Thymus (tissue), 11 donors: ENCODE measurements around the gene SIX3. TPM values are rescaled to one million over a fixed set of nuclear protein-coding genes. Genes with fewer than 3 reads are reported as not detected.

ENCODE experiments used
- DNase-seq, 9 donors: peaks; one replicate each; pipeline ENCODE4 v3.0.0-alpha.2; 2013; ENCODE audit warnings: low spot score in 9 of 9, low read depth in 6 of 9, missing footprints in 1 of 9
- H3K27ac ChIP-seq, 2 donors: one replicate each; pipeline ENCODE4 v1.5.1; 2013; ENCODE audit warnings: control low read depth in 1 of 2, low read depth in 1 of 2, low read length in 1 of 2, mild to moderate bottlenecking in 1 of 2, moderate library complexity in 1 of 2
- H3K27me3 ChIP-seq, 2 donors: one replicate each; pipeline ENCODE4 v1.5.1; 2013; ENCODE audit warnings: low read length in 1 of 2; ENCODE audit not compliant: control insufficient read depth in 2 of 2, insufficient read depth in 1 of 2
- H3K36me3 ChIP-seq, 2 donors: one replicate each; pipeline ENCODE4 v1.5.1; 2013; ENCODE audit warnings: low read length in 1 of 2, mild to moderate bottlenecking in 1 of 2, moderate library complexity in 1 of 2; ENCODE audit not compliant: control insufficient read depth in 2 of 2, insufficient read depth in 2 of 2
- H3K4me1 ChIP-seq, 2 donors: one replicate each; pipeline ENCODE4 v1.5.1; 2013; ENCODE audit warnings: low read length in 2 of 2; ENCODE audit not compliant: control insufficient read depth in 2 of 2, insufficient read depth in 2 of 2
- H3K4me3 ChIP-seq, 2 donors: one replicate each; pipeline ENCODE4 v1.5.1; 2013; ENCODE audit warnings: low read length in 2 of 2, control low read depth in 1 of 2, mild to moderate bottlenecking in 1 of 2
- H3K9me3 ChIP-seq, 2 donors: one replicate each; pipeline ENCODE4 v1.5.1; 2013; ENCODE audit warnings: low read length in 1 of 2, mild to moderate bottlenecking in 1 of 2; ENCODE audit not compliant: control insufficient read depth in 2 of 2, insufficient read depth in 1 of 2
- WGBS: extraction: QIAGEN DNeasy Blood & Tissue Kit; methylation state at CpG from one replicate; pipeline ENCODE4 v1.1.7; 2013; 5-methylcytosine and 5-hydroxymethylcytosine counted together
- polyA plus RNA-seq: library from polyadenylated mRNA; stranded (reverse); fragments of 200-250 nt; gene quantifications from one replicate; pipeline ENCODE4 v1.2.3, GENCODE V29; 2013
- total RNA-seq: library from RNA; stranded (reverse); fragments of 120-200 nt; gene quantifications from one replicate; pipeline ENCODE4 v1.2.4, GENCODE V29; 2013
- donor health status: healthy.

Gene SIX3
- total and polyA plus RNA-seq, 2 donors: 0.11 TPM; not detected in 1

- no peak for DNase-seq
- Histone ChIP-seq H3K9me3 (peaks cover 1 to 3% of the 10 kb centered on the region in 2 donors), H3K27me3 (peaks cover 99% of the 10 kb centered on the region in 2 donors), H3K36me3 (no peaks in the 10 kb centered on the region), H3K4me1 (peaks cover 0 to 4% of the 10 kb centered on the region in 2 donors), H3K4me3 (no peak overlapping the region), H3K27ac (no peak overlapping the region)
- 5% methylated on average over 60 of the region's 60 CpGs for WGBS
These were observed 7.2 kb upstream of the SIX3 start for GRCh38 chr2:44934038-44934982.

- WGBS: 2% methylated on average over 48 of the region's 48 CpGs
- no peak for DNase-seq
- Histone ChIP-seq H3K9me3 (peaks cover under 1 to 3% of the 10 kb centered on the region in 2 donors), H3K36me3 (no peaks in the 10 kb centered on the region), H3K27me3 (peaks cover 99 to 100% of the 10 kb centered on the region in 2 donors), H3K4me3 (no peak overlapping the region), H3K4me1 (peaks cover 0 to 2% of the 10 kb centered on the region in 2 donors), H3K27ac (no peak overlapping the region)
These were observed 6.3 kb upstream of the SIX3 start for GRCh38 chr2:44934983-44935728.

GRCh38 chr2:44935729-44936098 lies 5.8 kb upstream of the SIX3 start:
- Histone ChIP-seq H3K36me3 (no peaks in the 10 kb centered on the region), H3K27ac (no peak overlapping the region), H3K4me3 (no peak overlapping the region), H3K27me3 (peaks cover 98 to 100% of the 10 kb centered on the region in 2 donors), H3K4me1 (no peaks in the 10 kb centered on the region), H3K9me3 (peaks cover 0 to 3% of the 10 kb centered on the region in 2 donors)
- 4% methylated on average over 27 of the region's 27 CpGs for WGBS
- no peak for DNase-seq

- Histone ChIP-seq H3K36me3 (no peaks in the 10 kb centered on the region), H3K27me3 (peaks cover 98 to 100% of the 10 kb centered on the region in 2 donors), H3K4me1 (no peaks in the 10 kb centered on the region), H3K27ac (no peak overlapping the region), H3K9me3 (peaks cover 0 to 3% of the 10 kb centered on the region in 2 donors), H3K4me3 (no peak overlapping the region)
- WGBS: 11% methylated on average over 6 of the region's 6 CpGs
- no peak for DNase-seq
These were observed 5.2 kb upstream of the SIX3 start for GRCh38 chr2:44936275-44936674.

- WGBS: 17% methylated on average over 22 of the region's 22 CpGs
- H3K9me3 ChIP-seq: peaks cover under 1 to 3% of the 10 kb centered on the region in 2 donors
- H3K27ac ChIP-seq: no peak overlapping the region
- DNase-seq: no peak
- peaks cover 0 to 3% of the 10 kb centered on the region in 2 donors for H3K4me1 ChIP-seq
- no peak overlapping the region for H3K4me3 ChIP-seq
- no peaks in the 10 kb centered on the region for H3K36me3 ChIP-seq
- H3K27me3 ChIP-seq: peaks cover 96 to 100% of the 10 kb centered on the region in 2 donors
These were observed 4.5 kb upstream of the SIX3 start for GRCh38 chr2:44936715-44937687.

- H3K36me3 ChIP-seq: no peaks in the 10 kb centered on the region
- 5% methylated on average over 35 of the region's 35 CpGs for WGBS
- H3K9me3 ChIP-seq: peaks cover 1 to 3% of the 10 kb centered on the region in 2 donors
- peaks cover 0 to 6% of the 10 kb centered on the region in 2 donors for H3K4me1 ChIP-seq
- H3K4me3 ChIP-seq: no peak overlapping the region
- no peak for DNase-seq
- H3K27ac ChIP-seq: no peak overlapping the region
- peaks cover 96 to 100% of the 10 kb centered on the region in 2 donors for H3K27me3 ChIP-seq
These were observed 3.7 kb upstream of the SIX3 start for GRCh38 chr2:44937688-44938240.

GRCh38 chr2:44938287-44939105 lies 3.0 kb upstream of the SIX3 start:
- no peak for DNase-seq
- H3K4me1 ChIP-seq: peaks cover 0 to 6% of the 10 kb centered on the region in 2 donors

More at GRCh38 chr2:44938287-44939105, 3.0 kb upstream of the SIX3 start:
- Histone ChIP-seq H3K9me3 (peaks cover 1 to 3% of the 10 kb centered on the region in 2 donors), H3K27ac (no peak overlapping the region), H3K4me3 (no peak overlapping the region), H3K27me3 (peaks cover 96 to 100% of the 10 kb centered on the region in 2 donors), H3K36me3 (no peaks in the 10 kb centered on the region)
- 4% methylated on average over 62 of the region's 62 CpGs for WGBS
